Measurements from ENCODE around the gene PELI1. TPM values are rescaled to one million over a fixed set of nuclear protein-coding genes. Genes with fewer than 3 reads are reported as not detected.
"Not testable (repeated sequence)": the region's sequence is repeated elsewhere in the genome, so short reads cannot be mapped to it uniquely, and the experiment has no call there.

Gene PELI1
- total RNA-seq, 2 donors from 2014 or later = 33.1 to 59.4 TPM

DNA sequence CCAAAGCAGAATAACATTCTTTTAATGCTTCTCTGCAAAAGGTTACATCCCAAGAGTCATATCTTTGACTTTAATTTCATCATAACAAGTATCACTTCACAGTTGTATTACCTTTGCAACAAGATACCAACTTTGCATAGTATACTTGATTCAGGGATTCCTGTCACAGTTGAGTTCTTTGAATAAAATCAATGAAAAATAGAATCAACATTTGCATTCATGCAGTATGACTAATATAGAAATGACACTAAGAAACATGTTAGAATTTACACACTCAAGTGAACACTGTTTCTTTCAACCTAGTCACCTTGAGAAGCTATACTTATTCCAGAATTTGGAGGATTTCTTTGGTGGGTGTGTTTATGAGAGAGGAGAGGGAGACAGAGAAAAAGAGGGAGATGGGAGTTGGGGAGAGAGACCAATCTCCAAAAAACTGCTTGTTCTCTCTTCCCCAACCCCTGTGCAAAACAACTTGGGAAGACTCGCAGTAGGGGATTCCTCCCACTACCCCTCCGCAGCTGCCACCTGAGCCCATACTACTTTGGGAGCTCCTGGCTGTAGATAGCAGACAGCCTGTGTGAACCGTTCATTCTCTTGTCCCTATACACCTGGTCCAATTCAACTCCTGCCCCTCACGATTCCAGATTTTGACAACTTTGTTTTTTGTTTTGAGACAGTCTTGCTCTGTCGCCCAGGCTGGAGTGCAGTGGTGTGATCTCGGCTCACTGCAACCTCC is 57.7 kb downstream of the PELI1 start:
- H3K4me1 Mint-ChIP-seq (ENCODE audit: low read depth) = peaks cover 15% of the 10 kb centered on the region
- H3K36me3 Mint-ChIP-seq (ENCODE audit: insufficient read depth in 2 of 2) = peaks cover 3 to 9% of the 10 kb centered on the region in 2 donors
- H3K4me3 Mint-ChIP-seq = no peak overlapping the region
- DNase-seq = no peak
- peak in 1 of 2 donors; percentile 49 for ATAC-seq (replicated peaks in 1 of 2)
- H3K27ac Mint-ChIP-seq = peak overlapping the region; percentile 31
- H3K9me3 Mint-ChIP-seq = peaks cover 0 to 4% of the 10 kb centered on the region in 2 donors
- no peaks in the 10 kb centered on the region for H3K27me3 Mint-ChIP-seq (ENCODE audit: low read depth)

GRCh38 chr2:64085936-64086335 is 58.3 kb downstream of the PELI1 start:
- peaks cover 9% of the 10 kb centered on the region for H3K4me1 Mint-ChIP-seq (ENCODE audit: low read depth)
- no peaks in the 10 kb centered on the region for H3K27me3 Mint-ChIP-seq (ENCODE audit: low read depth)
- no peak overlapping the region for H3K4me3 Mint-ChIP-seq
- peaks cover under 1 to 4% of the 10 kb centered on the region in 2 donors for H3K36me3 Mint-ChIP-seq (ENCODE audit: insufficient read depth in 2 of 2)
- peaks cover 0 to 5% of the 10 kb centered on the region in 2 donors for H3K9me3 Mint-ChIP-seq
- ATAC-seq (replicated peaks in 1 of 2) (no peak), DNase-seq (no peak)
- peak overlapping the region; percentile 31 for H3K27ac Mint-ChIP-seq

DNA sequence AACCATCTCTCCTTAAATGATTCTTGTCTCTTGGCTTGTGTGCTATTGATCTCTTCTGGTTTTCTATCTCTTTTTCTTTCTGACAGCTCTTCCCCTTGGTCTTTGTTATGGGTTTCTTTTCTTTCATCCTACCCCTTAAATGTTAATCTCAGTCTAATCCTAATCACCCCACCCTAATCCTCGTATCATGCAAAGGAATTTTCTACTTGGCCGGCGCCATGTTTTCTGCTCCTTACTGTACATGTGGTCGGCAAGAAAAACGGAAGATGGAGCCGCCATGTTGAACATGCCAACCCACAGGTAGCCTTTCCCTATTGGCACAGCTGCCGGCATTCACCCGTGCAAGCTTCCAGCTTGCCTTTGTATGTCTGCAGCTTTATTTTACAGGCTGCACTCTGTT is 63.2 kb downstream of the PELI1 start:
- Mint-ChIP-seq H3K36me3 (ENCODE audit: insufficient read depth in 2 of 2) (no peaks in the 10 kb centered on the region), H3K4me1 (ENCODE audit: low read depth) (no peaks in the 10 kb centered on the region), H3K27ac (no peak overlapping the region), H3K9me3 (peaks cover 0 to 5% of the 10 kb centered on the region in 2 donors), H3K4me3 (no peak overlapping the region), H3K27me3 (ENCODE audit: low read depth) (no peaks in the 10 kb centered on the region)
- ATAC-seq (replicated peaks in 1 of 2) (no peak), DNase-seq (no peak)

DNA sequence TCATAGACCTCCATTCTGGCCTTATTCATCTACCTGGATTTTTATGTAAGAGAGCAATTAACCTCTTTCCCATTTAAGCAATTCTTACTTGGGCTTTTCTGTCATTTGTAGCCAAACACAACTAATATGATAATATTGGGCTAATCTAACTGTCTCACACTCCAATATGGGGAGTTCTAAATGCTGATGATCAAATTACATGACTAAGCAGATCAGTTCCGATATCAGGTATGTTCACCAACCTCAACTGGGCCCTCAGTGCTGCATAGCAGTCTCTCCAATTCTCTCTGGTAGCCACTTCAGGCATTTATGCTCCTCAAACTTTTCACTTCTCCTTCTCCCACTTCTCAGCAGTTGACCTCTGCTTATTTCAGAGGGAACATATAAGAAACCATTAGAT is 64.0 kb downstream of the PELI1 start:
- H3K4me1 Mint-ChIP-seq (ENCODE audit: low read depth) = no peaks in the 10 kb centered on the region

DNA sequence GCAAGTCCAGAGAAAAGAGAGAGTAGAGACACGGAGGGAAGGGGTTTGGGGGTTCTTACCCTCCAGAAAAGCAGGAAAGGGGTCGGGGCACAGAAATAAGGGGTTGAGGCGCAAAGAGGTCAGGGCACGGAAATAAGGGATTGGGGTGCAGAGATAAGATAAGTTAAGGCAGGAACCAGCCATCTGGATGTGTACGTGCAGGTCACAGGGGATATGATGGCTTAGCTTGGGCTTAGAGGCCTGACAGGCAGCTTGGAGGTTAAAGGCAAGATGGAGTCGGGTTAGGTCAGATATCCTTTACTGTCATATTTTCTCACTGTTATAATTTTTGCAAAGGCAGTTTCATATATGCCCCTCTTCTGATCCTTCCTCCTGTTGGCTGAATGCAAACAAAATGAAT is 64.5 kb downstream of the PELI1 start:
- not testable (repeated sequence) for H3K9me3 Mint-ChIP-seq; H3K27me3 Mint-ChIP-seq (ENCODE audit: low read depth); H3K36me3 Mint-ChIP-seq (ENCODE audit: insufficient read depth in 2 of 2); H3K27ac Mint-ChIP-seq; H3K4me1 Mint-ChIP-seq (ENCODE audit: low read depth); H3K4me3 Mint-ChIP-seq; DNase-seq; ATAC-seq (replicated peaks in 1 of 2)

More for the DNA sequence above, 64.0 kb downstream of the PELI1 start:
- Mint-ChIP-seq H3K27ac (no peak overlapping the region), H3K4me3 (no peak overlapping the region), H3K36me3 (ENCODE audit: insufficient read depth in 2 of 2) (no peaks in the 10 kb centered on the region), H3K27me3 (ENCODE audit: low read depth) (no peaks in the 10 kb centered on the region), H3K9me3 (peaks cover 0 to 5% of the 10 kb centered on the region in 2 donors)
- no peak for ATAC-seq (replicated peaks in 1 of 2)
- DNase-seq = no peak

DNA sequence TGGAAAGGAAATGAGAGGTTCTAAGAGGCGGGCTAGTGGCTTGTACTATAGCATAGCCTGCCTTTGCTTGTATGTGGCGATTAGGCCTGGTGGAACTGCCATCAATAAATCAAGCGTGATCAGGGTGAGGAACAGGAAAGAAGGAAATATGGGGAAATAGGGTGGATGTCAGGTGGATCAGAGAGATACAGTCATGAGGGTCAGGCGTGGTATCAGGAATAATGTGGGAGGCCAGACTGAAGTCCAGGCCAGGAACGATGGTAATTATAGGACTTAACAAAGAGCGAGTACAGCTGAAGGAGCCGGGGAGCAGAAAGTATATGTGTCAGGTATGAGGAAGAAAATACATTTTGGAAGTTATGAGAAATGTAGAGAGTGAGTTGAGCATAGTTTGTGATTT is 67.4 kb downstream of the PELI1 start:
- not testable (repeated sequence) for H3K4me1 Mint-ChIP-seq (ENCODE audit: low read depth); DNase-seq; H3K27ac Mint-ChIP-seq; ATAC-seq (replicated peaks in 1 of 2); H3K27me3 Mint-ChIP-seq (ENCODE audit: low read depth); H3K36me3 Mint-ChIP-seq (ENCODE audit: insufficient read depth in 2 of 2); H3K4me3 Mint-ChIP-seq; H3K9me3 Mint-ChIP-seq

DNA sequence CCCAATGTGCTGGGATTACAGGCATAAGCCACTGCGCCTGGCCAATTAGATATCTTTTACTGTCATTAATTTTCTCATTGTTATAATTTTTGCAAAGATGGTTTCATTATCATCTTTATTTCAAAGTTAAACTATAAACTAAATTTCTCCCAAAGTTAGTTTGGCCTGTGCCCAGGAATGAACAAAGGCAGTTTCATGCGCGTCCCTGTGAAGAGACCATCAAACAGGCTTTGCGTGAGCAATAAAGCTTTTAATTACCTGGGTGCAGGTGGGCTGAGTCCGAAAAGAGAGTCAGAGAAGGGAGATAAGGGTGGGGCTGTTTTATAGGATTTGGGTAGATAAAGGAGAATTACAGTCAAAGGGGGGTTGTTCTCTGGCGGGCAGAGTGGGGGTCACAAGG is 69.6 kb downstream of the PELI1 start:
- ATAC-seq (replicated peaks in 1 of 2); H3K4me3 Mint-ChIP-seq; DNase-seq; H3K27ac Mint-ChIP-seq; H3K27me3 Mint-ChIP-seq (ENCODE audit: low read depth); H3K9me3 Mint-ChIP-seq; H3K4me1 Mint-ChIP-seq (ENCODE audit: low read depth); H3K36me3 Mint-ChIP-seq (ENCODE audit: insufficient read depth in 2 of 2): not testable (repeated sequence)

DNA sequence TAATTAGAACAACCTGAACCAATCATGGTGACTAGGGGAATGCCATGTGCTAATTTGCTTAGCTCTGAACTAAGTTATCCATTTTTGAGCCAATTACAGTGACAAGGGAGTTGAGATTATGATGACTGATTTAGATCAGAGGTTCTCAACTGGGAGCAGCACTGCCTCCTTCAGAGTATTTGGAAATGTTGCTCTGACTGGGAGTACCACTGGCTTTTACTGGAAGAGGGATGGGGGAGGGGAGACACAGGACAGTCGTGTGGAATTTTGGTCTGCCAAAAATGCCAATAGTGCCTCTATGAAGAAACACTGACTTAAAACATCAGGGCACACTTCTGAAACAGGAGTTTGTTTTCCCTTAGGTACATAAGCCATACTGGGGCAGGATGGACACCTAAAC is 76.9 kb downstream of the PELI1 start:
- no peak overlapping the region for H3K4me3 Mint-ChIP-seq
- H3K27me3 Mint-ChIP-seq (ENCODE audit: low read depth) = no peaks in the 10 kb centered on the region
- peaks cover 0 to 2% of the 10 kb centered on the region in 2 donors for H3K9me3 Mint-ChIP-seq
- no peak for DNase-seq
- peaks cover 36% of the 10 kb centered on the region for H3K4me1 Mint-ChIP-seq (ENCODE audit: low read depth)
- no peak overlapping the region for H3K27ac Mint-ChIP-seq
- no peaks in the 10 kb centered on the region for H3K36me3 Mint-ChIP-seq (ENCODE audit: insufficient read depth in 2 of 2)
- no peak for ATAC-seq (replicated peaks in 1 of 2)

DNA sequence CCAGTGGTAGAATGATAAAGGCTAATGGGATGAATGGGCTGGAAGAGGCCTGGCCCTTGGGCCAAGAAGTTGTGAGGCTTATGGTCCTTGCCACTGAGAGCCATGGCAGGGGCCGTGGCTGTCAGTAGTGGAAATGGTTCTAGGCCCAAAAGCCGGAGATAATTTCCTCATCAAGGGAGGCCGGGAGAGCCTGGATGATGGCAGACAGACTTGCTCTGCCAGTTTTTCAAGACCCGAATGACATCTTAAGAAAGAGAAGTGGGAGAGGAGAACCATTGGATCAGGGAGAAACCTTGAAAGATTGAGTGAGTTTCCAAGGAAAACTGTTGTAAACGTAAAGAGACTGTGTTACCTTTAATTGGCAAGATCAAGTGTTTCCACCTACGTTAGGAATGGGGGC is 78.7 kb downstream of the PELI1 start:
- no peak for ATAC-seq (replicated peaks in 1 of 2)
- Mint-ChIP-seq H3K27me3 (ENCODE audit: low read depth) (no peaks in the 10 kb centered on the region), H3K36me3 (ENCODE audit: insufficient read depth in 2 of 2) (no peaks in the 10 kb centered on the region), H3K27ac (peak overlapping the region; percentile 17), H3K4me3 (peak overlapping the region in 1 of 2 donors; percentile 28), H3K4me1 (ENCODE audit: low read depth) (peaks cover 36% of the 10 kb centered on the region), H3K9me3 (peaks cover 0 to 2% of the 10 kb centered on the region in 2 donors)
- DNase-seq = no peak

GRCh38 chr2:64063924-64064331 is 80.3 kb downstream of the PELI1 start:
- Mint-ChIP-seq H3K9me3 (peaks cover 0 to 2% of the 10 kb centered on the region in 2 donors), H3K36me3 (ENCODE audit: insufficient read depth in 2 of 2) (no peaks in the 10 kb centered on the region), H3K4me1 (ENCODE audit: low read depth) (peaks cover 36% of the 10 kb centered on the region), H3K4me3 (peak overlapping the region in 1 of 2 donors; percentile 16), H3K27ac (no peak overlapping the region), H3K27me3 (ENCODE audit: low read depth) (no peaks in the 10 kb centered on the region)
- DNase-seq (no peak), ATAC-seq (replicated peaks in 1 of 2) (no peak)

GRCh38 chr2:64063454-64063853 is 80.8 kb downstream of the PELI1 start:
- Mint-ChIP-seq H3K27me3 (ENCODE audit: low read depth) (no peaks in the 10 kb centered on the region), H3K9me3 (peaks cover 0 to 2% of the 10 kb centered on the region in 2 donors), H3K36me3 (ENCODE audit: insufficient read depth in 2 of 2) (no peaks in the 10 kb centered on the region), H3K4me3 (no peak overlapping the region), H3K27ac (no peak overlapping the region), H3K4me1 (ENCODE audit: low read depth) (peaks cover 36% of the 10 kb centered on the region)
- no peak for ATAC-seq (replicated peaks in 1 of 2)
- no peak for DNase-seq

DNA sequence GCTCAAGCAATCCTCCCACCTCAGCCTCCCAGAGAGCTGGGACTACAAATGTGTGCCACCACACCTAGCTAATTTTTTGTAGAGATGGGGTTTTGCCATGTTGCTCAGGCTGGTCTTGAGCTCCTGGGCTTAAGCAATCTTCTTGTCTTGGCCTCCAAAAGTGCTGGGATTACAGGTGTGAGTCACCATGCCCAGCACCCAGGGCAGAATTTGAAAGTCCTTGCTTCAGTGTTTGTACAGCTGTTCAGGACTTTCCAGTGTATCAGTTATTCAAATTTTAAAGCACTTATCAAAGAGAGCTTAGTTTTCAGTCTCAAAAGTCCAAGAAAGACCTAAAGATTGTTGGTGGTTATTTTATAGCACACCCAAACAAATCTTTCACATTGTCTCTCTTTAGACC is 81.4 kb downstream of the PELI1 start:
- Mint-ChIP-seq H3K9me3 (peaks cover 0 to 2% of the 10 kb centered on the region in 2 donors), H3K27me3 (ENCODE audit: low read depth) (no peaks in the 10 kb centered on the region), H3K4me3 (no peak overlapping the region), H3K4me1 (ENCODE audit: low read depth) (peaks cover 36% of the 10 kb centered on the region), H3K36me3 (ENCODE audit: insufficient read depth in 2 of 2) (no peaks in the 10 kb centered on the region), H3K27ac (no peak overlapping the region)
- ATAC-seq (replicated peaks in 1 of 2) (peak in 1 of 2 donors; percentile 21), DNase-seq (no peak)

DNA sequence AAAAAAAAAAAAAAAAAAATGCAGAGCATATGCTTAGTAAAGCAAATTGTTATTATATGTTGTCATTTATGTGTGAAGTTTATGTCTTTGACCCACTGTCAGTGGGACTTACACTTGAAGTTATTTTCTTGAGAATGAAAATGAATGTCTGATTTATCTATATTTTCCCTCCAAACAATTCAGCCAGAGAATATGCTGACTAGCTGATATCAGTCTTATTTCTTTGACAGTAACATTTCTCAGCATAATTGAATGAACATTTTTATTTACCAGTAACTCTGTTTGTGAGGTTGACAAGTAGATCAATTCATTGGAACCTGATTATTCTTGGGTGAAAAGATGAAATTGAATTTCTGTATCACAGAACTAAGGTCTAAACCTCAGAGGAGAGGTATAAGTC is 85.0 kb downstream of the PELI1 start:
- no peak overlapping the region for H3K27ac Mint-ChIP-seq
- no peak overlapping the region for H3K4me3 Mint-ChIP-seq
- H3K36me3 Mint-ChIP-seq (ENCODE audit: insufficient read depth in 2 of 2) = no peaks in the 10 kb centered on the region
- H3K27me3 Mint-ChIP-seq (ENCODE audit: low read depth) = no peaks in the 10 kb centered on the region
- H3K9me3 Mint-ChIP-seq = no peaks in the 10 kb centered on the region
- H3K4me1 Mint-ChIP-seq (ENCODE audit: low read depth) = peaks cover 27% of the 10 kb centered on the region
- DNase-seq = no peak
- no peak for ATAC-seq (replicated peaks in 1 of 2)

GRCh38 chr2:64056021-64056420 is 88.2 kb downstream of the PELI1 start:
- Mint-ChIP-seq H3K4me1 (ENCODE audit: low read depth) (peaks cover 35% of the 10 kb centered on the region), H3K9me3 (no peaks in the 10 kb centered on the region), H3K27me3 (ENCODE audit: low read depth) (no peaks in the 10 kb centered on the region), H3K36me3 (ENCODE audit: insufficient read depth in 2 of 2) (no peaks in the 10 kb centered on the region), H3K27ac (no peak overlapping the region), H3K4me3 (no peak overlapping the region)
- ATAC-seq (replicated peaks in 1 of 2) (no peak), DNase-seq (no peak)
